NCI-H2107 (cell line): ENCODE results near the gene CYP3A4.
"Not testable (repeated sequence)": the region's sequence is repeated elsewhere in the genome, so short reads cannot be mapped to it uniquely, and the experiment has no call there.

Experiments used
- DNase-seq: peaks from one replicate; lab custom pipeline; 2025; lab: John Stamatoyannopoulos, UW

Gene CYP3A4

DNA sequence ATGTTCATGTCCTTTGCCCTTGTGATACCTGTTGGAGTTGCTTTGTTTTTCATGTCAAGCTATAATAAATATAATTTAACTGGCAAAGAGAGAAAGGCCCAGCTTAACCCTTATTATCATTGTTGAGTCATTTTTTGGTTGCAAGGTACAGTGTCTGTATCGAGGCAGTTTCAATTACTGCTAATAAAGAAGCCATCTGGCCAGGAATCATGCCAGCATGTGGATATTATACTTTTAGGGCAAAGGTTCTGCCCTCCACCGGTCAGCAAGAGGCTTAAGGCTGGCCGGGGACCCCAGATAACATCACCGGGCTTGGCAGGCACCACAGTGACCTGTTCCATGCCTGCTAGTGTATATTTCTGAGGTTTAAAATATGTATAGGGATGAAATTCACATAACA is 9.0 kb upstream of the CYP3A4 start:
- no peak for DNase-seq

GRCh38 chr7:99791667-99792369 is 7.8 kb upstream of the CYP3A4 start:
- DNase-seq = no peak

GRCh38 chr7:99791021-99791420 is 7.0 kb upstream of the CYP3A4 start:
- no peak for DNase-seq

GRCh38 chr7:99790407-99790806 is 6.4 kb upstream of the CYP3A4 start:
- no peak for DNase-seq

- no peak for DNase-seq
These were observed 5.6 kb upstream of the CYP3A4 start for GRCh38 chr7:99789441-99790070.

- no peak for DNase-seq
These were observed 4.6 kb upstream of the CYP3A4 start for GRCh38 chr7:99788554-99788953.

- no peak for DNase-seq
These were observed 2.8 kb upstream of the CYP3A4 start for GRCh38 chr7:99786726-99787335.

- DNase-seq = not testable (repeated sequence)
These were observed 1.7 kb upstream of the CYP3A4 start for GRCh38 chr7:99785654-99786053.

DNA sequence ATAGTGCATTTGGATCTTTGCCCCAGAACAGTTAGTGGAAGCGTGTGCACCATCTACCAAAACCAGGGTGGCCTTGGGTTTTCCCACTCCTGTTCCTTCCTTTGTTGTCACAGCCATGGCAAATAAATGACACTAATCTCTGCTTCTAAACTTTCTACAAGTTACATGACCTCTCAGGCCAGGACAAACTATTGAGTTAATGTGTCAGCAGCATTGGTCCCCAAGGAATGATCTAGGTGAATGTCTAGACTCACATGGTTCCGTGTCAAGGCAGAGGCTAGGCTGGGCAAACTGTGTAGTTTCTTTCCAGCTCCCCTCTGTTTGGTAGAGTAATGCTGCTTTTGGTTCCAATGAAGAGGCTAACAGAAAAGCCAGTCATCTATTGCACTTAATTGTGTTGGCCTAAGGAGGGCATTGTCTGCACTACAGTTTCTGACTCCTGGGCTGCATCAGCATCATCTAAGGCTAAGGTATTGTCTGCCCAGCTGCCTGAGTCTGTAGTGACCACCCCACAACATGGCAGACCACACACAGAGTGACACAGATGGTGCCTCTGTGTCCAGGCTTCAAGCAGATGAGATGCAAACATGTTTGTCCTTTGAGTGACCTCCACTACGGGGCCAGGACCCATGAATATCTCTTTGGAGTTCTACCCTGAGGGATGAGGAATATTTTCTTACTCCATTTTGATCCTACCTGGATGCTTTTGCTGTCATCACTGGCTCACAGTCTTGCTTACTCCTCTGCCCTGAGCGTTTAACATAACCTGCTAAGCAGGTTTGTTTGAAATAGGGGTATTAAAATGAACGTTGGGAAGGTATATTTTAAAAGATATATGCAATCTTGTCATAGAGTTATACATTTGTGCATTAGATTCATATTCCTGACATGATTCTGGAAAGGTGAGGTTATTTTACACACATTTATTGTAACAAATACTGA is 1.7 kb downstream of the CYP3A4 start:
- DNase-seq = no peak

GRCh38 chr7:99780588-99780987 is 3.4 kb downstream of the CYP3A4 start:
- no peak for DNase-seq

GRCh38 chr7:99779949-99780348 is 4.0 kb downstream of the CYP3A4 start:
- no peak for DNase-seq

DNA sequence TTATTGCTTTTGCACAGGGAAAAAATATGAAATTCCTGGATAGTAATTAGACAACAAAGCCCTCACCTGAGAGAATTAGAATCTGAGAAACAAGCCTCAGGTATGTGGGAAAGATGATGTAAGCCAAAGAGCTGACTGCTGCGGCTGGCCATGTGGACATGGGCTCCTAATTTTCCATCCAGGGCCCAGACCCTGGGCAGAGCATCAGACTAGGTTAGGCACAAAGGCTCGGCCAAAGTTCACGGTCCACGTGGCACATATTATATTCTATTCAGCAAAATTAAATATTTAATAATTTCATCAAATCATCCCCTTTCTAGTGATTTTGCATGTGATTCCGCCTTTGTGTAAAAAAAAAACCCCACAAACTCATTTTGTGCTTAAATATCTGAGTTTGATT is 5.1 kb downstream of the CYP3A4 start:
- no peak for DNase-seq

DNA sequence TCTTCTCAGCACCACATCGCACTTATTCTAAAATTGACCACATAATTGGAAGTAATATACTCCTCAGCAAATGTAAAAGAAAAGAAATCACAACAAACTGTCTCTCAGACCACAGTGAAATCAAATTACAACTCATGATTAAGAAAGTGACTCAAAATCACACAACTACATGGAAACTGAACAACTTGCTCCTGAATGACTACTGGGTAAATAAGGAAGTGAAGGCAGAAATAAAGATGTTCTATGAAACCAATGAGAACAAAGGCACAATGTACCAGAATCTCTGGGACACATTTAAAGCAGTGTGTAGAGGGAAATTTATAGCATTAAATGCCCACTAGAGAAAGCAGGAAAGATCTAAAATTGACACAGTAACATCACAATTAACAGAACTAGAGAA is 10.6 kb downstream of the CYP3A4 start:
- not testable (repeated sequence) for DNase-seq

DNA sequence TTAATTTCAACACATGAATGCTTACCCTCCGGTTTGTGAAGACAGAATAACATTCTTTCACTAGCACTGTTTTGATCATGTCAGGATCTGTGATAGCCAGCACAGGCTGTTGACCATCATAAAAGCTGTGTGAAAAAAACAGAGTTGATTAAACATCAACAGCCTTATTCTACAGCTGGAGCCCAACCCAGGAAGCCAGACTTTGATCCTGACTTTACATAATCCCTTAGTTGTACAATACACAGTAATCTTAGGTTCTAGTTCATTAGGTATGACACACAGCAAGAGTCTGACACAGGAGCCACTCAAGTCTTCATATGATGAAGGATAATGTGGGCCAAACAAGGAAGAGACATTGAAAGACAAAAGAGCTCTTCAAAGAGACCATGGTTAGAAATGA is 11.4 kb downstream of the CYP3A4 start:
- DNase-seq = no peak

- not testable (repeated sequence) for DNase-seq
These were observed 14.5 kb downstream of the CYP3A4 start for GRCh38 chr7:99769494-99769893.

DNA sequence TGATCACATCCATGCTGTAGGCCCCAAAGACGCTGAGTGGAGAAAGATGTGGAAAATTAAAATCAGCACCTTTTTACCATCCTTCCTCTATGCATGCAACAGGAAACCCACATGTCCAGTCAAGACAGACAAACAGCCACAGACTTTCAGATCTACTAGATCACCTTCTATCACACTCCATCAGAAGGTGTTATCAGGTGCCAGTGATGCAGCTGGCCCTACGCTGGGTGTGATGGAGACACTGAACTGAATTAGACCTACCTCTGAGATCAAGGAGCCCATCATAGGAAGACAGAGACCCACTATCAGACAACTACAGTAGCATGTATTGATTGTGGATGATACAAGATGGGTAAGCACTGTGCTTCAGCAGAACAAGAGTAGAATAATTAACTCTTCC is 15.5 kb downstream of the CYP3A4 start:
- DNase-seq = no peak

- DNase-seq = no peak
These were observed 16.3 kb downstream of the CYP3A4 start for GRCh38 chr7:99767662-99768061.

DNA sequence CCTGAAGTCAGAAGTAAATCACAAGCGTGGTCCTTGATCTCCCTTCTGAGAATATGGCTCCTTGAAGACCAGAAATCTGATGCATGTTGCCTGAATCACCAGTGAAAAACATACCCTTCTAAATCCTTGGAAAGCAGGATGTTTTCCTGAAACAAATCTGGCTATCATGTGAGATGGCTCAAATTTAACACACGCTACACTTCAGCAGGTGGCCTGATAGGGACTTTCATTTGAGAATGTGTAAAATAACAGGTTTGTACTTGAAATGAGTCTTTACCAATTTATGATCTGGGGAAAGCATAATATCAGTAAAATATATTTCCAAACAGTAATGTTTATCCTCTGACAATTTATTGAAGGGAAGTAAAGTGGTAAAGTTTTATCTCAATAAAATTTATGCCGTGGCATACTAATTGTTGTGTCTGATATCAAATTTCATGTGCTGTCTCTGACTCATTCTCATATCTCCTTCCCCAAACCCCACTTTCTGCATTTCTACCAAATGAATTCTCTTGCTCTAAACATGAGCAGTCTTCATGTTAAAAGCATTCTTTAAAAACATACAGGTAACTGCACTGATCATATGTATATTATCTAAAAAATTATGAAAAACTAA is 17.4 kb downstream of the CYP3A4 start:
- DNase-seq = no peak

DNA sequence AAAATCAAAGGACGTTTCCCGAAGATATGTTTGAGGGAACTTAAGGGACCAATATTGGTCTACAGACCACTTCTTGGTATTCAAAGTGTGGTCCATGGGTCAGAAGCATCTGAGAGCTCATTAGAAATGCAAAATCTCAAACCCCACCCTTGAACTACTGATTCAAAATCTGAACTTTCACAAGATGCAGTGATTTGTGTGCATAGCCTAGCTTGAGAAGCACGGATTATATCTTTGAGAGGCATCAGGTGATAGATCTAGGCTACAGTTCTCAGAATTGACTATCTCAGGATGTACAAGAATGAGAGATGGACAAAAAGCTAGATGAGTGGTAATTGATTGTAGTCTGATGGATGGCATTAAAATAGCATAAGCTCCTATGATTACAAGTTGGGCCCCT is 19.5 kb downstream of the CYP3A4 start:
- DNase-seq = no peak

- no peak for DNase-seq
These were observed 21.2 kb downstream of the CYP3A4 start for GRCh38 chr7:99762680-99763327.

- no peak for DNase-seq
These were observed 28.9 kb downstream of the CYP3A4 start for GRCh38 chr7:99755085-99755484.
